Osteoblast (primary cell): ENCODE measurements around the gene RBM44. TPM values are rescaled to one million over a fixed set of nuclear protein-coding genes. Genes with fewer than 3 reads are reported as not detected.

Experiments
- DNase-seq: peaks from one replicate; pipeline ENCODE4 v3.0.0; 2011; ENCODE audit warnings: low spot score, mixed read lengths; ENCODE audit not compliant: insufficient read length; ENCODE audit errors: missing footprints
- H2AFZ ChIP-seq: 2 replicates; pipeline ENCODE4 v1.6.0; 2011; ENCODE audit warnings: mild to moderate bottlenecking, low read length
- H3K27ac ChIP-seq: 2 replicates; pipeline ENCODE4 v1.5.1; 2011; ENCODE audit warnings: mild to moderate bottlenecking, low read depth, low read length, moderate library complexity
- H3K27me3 ChIP-seq: 2 replicates; pipeline ENCODE4 v1.6.0; 2012; ENCODE audit warnings: mild to moderate bottlenecking, control low read depth, inconsistent platforms, low read length, moderate library complexity; ENCODE audit not compliant: insufficient read depth
- H3K36me3 ChIP-seq: 2 replicates; pipeline ENCODE4 v1.5.1; 2011; ENCODE audit warnings: mild to moderate bottlenecking, low read length, control low read depth, moderate library complexity; ENCODE audit not compliant: insufficient read depth
- H3K4me1 ChIP-seq: 2 replicates; pipeline ENCODE4 v1.5.1; 2011; ENCODE audit warnings: mild to moderate bottlenecking, low read length, control low read depth, moderate library complexity; ENCODE audit not compliant: insufficient read depth
- H3K4me2 ChIP-seq: 2 replicates; pipeline ENCODE4 v1.6.0; 2011; ENCODE audit warnings: mild to moderate bottlenecking, low read length; ENCODE audit not compliant: insufficient read depth
- H3K4me3 ChIP-seq: fragments of 200-600 bp; sonication (generic); 3 replicates; pipeline ENCODE4 v1.5.1; 2012; ENCODE audit warnings: mild to moderate bottlenecking, low read length, inconsistent platforms; ENCODE audit not compliant: insufficient read depth
- H3K79me2 ChIP-seq: 2 replicates; pipeline ENCODE4 v1.6.0; 2012; ENCODE audit warnings: mild to moderate bottlenecking, low read length, control low read depth, inconsistent platforms; ENCODE audit not compliant: insufficient read depth
- H3K9me3 ChIP-seq: 2 replicates; pipeline ENCODE4 v1.5.1; 2011; ENCODE audit warnings: low read depth, low read length, control low read depth
- H4K20me1 ChIP-seq: 2 replicates; pipeline ENCODE4 v1.6.0; 2012; ENCODE audit warnings: mild to moderate bottlenecking, low read length, control low read depth; ENCODE audit not compliant: insufficient read depth
- CTCF ChIP-seq: IDR thresholded peaks from 2 replicates; pipeline ENCODE4 v1.5.1; 2011; ENCODE audit warnings: mild to moderate bottlenecking, low read depth, low read length, moderate library complexity; ENCODE audit errors: extremely low read depth
- total RNA-seq: library from RNA; depleted of rRNA; stranded (reverse); fragments of >200 nt; gene quantifications from 2 replicates; pipeline ENCODE4 v1.2.3, GENCODE V29; 2012

RBM44 gene
- total RNA-seq, 1 donor = 0.72 TPM

- Histone ChIP-seq H4K20me1 (no peaks in the 10 kb centered on the region), H3K4me2 (no peak overlapping the region), H3K4me1 (peaks cover 9% of the 10 kb centered on the region), H3K4me3 (no peak overlapping the region), H3K27ac (no peak overlapping the region), H3K27me3 (no peaks in the 10 kb centered on the region), H3K36me3 (no peaks in the 10 kb centered on the region), H3K9me3 (no peaks in the 10 kb centered on the region), H2AFZ (no peak overlapping the region), H3K79me2 (no peaks in the 10 kb centered on the region)
- DNase-seq = no peak
- TF ChIP-seq CTCF = no peak
Observed at GRCh38 chr2:237884681-237885080, 86.1 kb downstream of the RBM44 start.

- H3K4me1 ChIP-seq = peaks cover 9% of the 10 kb centered on the region
- H2AFZ ChIP-seq = no peak overlapping the region
- no peaks in the 10 kb centered on the region for H3K79me2 ChIP-seq
- H3K27me3 ChIP-seq = no peaks in the 10 kb centered on the region
- no peaks in the 10 kb centered on the region for H3K9me3 ChIP-seq
- no peak overlapping the region for H3K27ac ChIP-seq
- H3K4me2 ChIP-seq = no peak overlapping the region
- no peaks in the 10 kb centered on the region for H3K36me3 ChIP-seq
- no peak for TF ChIP-seq CTCF
- peak; percentile 50 for DNase-seq
- no peaks in the 10 kb centered on the region for H4K20me1 ChIP-seq
- H3K4me3 ChIP-seq = no peak overlapping the region
Observed at GRCh38 chr2:237885111-237885930, 86.7 kb downstream of the RBM44 start.

- Histone ChIP-seq H2AFZ (no peak overlapping the region), H4K20me1 (no peaks in the 10 kb centered on the region), H3K9me3 (no peaks in the 10 kb centered on the region), H3K4me3 (no peak overlapping the region), H3K4me1 (peaks cover 9% of the 10 kb centered on the region), H3K79me2 (no peaks in the 10 kb centered on the region), H3K36me3 (no peaks in the 10 kb centered on the region), H3K4me2 (no peak overlapping the region), H3K27ac (no peak overlapping the region), H3K27me3 (no peaks in the 10 kb centered on the region)
- DNase-seq = peak; percentile 52
- no peak for TF ChIP-seq CTCF
Observed at GRCh38 chr2:237885931-237886684, 87.5 kb downstream of the RBM44 start.
